ENCODE measurements around the gene RPS16.
"Not testable (repeated sequence)": the region's sequence is repeated elsewhere in the genome, so short reads cannot be mapped to it uniquely, and the experiment has no call there.

Gene RPS16

GRCh38 chr19:39435499-39436349 lies at the start of gene RPS16:
Gene RPS16 (minus strand): TSS chr19:39435949. CDS start chr19:39435895, 54 bp downstream.
- Histone ChIP-seq H3K4me3 (ENCODE audit: low read depth in 1 of 2, low read length in 2 of 2) (peak within 1 kb of the TSS; percentile 97 to 99), H3K9ac (ENCODE audit: low read depth in 1 of 2, low read length in 2 of 2) (peak within 1 kb of the TSS; percentile 94 to 95), H3K36me3 (ENCODE audit: control insufficient read depth in 1 of 2, insufficient read depth in 2 of 2, low read length in 2 of 2) (peaks cover 14 to 24% of the 10 kb centered on the region in 2 donors), H3K4me1 (ENCODE audit: control insufficient read depth in 1 of 2, insufficient read depth in 2 of 2, low read length in 2 of 2) (peaks cover 19 to 35% of the 10 kb centered on the region in 2 donors), H3K27ac (ENCODE audit: low read depth, low read length) (peak within 1 kb of the TSS; percentile 67), H3K9me3 (ENCODE audit: control insufficient read depth in 1 of 2, low read length in 2 of 2) (no peaks in the 10 kb centered on the region), H3K27me3 (ENCODE audit: control insufficient read depth in 1 of 2, insufficient read depth in 2 of 2, low read length in 2 of 2) (no peaks in the 10 kb centered on the region)

DNA sequence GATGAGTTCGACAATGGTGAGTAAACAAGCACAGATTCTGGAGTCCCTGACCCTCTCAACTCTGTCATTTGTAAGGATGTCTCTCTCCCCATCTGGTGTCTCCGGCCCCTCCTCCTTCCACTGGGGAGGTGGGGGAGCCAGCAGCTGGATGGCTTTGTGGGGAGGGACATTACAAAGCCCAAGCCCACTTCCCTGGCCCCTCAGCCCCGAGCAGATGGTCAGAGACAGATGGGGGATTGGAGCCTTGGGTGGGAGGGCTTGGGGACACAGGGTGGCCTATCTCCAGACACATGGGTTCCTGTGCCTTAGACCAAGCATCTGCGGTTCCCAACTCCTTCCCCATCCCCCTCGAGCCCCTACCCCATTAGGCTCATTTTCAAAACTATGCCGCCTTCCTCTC lies 47.4 kb upstream of the RPS16 start:
- peaks cover 11 to 24% of the 10 kb centered on the region in 2 donors for H3K36me3 ChIP-seq (ENCODE audit: control insufficient read depth in 1 of 2, insufficient read depth in 2 of 2, low read length in 2 of 2)
- no peak overlapping the region for H3K27ac ChIP-seq (ENCODE audit: low read depth, low read length)
- no peaks in the 10 kb centered on the region for H3K9me3 ChIP-seq (ENCODE audit: control insufficient read depth in 1 of 2, low read length in 2 of 2)
- H3K9ac ChIP-seq (ENCODE audit: low read depth in 1 of 2, low read length in 2 of 2) = no peak overlapping the region
- no peaks in the 10 kb centered on the region for H3K27me3 ChIP-seq (ENCODE audit: control insufficient read depth in 1 of 2, insufficient read depth in 2 of 2, low read length in 2 of 2)
- peaks cover 10 to 17% of the 10 kb centered on the region in 2 donors for H3K4me1 ChIP-seq (ENCODE audit: control insufficient read depth in 1 of 2, insufficient read depth in 2 of 2, low read length in 2 of 2)
- no peak overlapping the region for H3K4me3 ChIP-seq (ENCODE audit: low read depth in 1 of 2, low read length in 2 of 2)

DNA sequence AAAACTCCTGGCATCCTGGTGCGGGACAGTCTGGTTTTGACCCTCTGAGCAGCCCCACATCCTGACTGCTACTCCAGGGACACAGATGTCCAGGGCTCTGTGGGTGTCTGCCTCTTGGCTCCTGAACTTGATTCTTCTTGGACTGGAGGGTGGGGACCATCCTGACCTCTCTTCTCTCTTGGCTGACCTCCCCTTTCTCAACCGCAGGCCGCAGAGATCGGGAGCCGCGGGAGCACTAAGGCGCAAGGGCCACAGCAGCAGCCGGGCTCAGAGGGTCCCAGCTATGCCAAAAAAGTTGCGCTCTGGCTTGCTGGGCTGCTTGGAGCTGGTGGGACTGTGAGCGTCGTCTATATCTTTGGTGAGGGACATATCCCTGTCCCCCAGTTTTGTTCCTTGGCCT lies 45.9 kb upstream of the RPS16 start:
- Histone ChIP-seq H3K27ac (ENCODE audit: low read depth, low read length) (no peak overlapping the region), H3K36me3 (ENCODE audit: control insufficient read depth in 1 of 2, insufficient read depth in 2 of 2, low read length in 2 of 2) (peaks cover 7 to 14% of the 10 kb centered on the region in 2 donors), H3K9me3 (ENCODE audit: control insufficient read depth in 1 of 2, low read length in 2 of 2) (no peaks in the 10 kb centered on the region), H3K9ac (ENCODE audit: low read depth in 1 of 2, low read length in 2 of 2) (peak overlapping the region; percentile 97 to 98), H3K4me1 (ENCODE audit: control insufficient read depth in 1 of 2, insufficient read depth in 2 of 2, low read length in 2 of 2) (peaks cover 10 to 17% of the 10 kb centered on the region in 2 donors), H3K27me3 (ENCODE audit: control insufficient read depth in 1 of 2, insufficient read depth in 2 of 2, low read length in 2 of 2) (no peaks in the 10 kb centered on the region), H3K4me3 (ENCODE audit: low read depth in 1 of 2, low read length in 2 of 2) (peak overlapping the region; percentile 98)

- Histone ChIP-seq H3K4me3 (ENCODE audit: low read depth in 1 of 2, low read length in 2 of 2) (peak overlapping the region; percentile 98), H3K9ac (ENCODE audit: low read depth in 1 of 2, low read length in 2 of 2) (peak overlapping the region; percentile 97 to 98), H3K27ac (ENCODE audit: low read depth, low read length) (no peak overlapping the region), H3K4me1 (ENCODE audit: control insufficient read depth in 1 of 2, insufficient read depth in 2 of 2, low read length in 2 of 2) (peaks cover 10 to 17% of the 10 kb centered on the region in 2 donors), H3K27me3 (ENCODE audit: control insufficient read depth in 1 of 2, insufficient read depth in 2 of 2, low read length in 2 of 2) (no peaks in the 10 kb centered on the region), H3K9me3 (ENCODE audit: control insufficient read depth in 1 of 2, low read length in 2 of 2) (no peaks in the 10 kb centered on the region), H3K36me3 (ENCODE audit: control insufficient read depth in 1 of 2, insufficient read depth in 2 of 2, low read length in 2 of 2) (peaks cover 11 to 13% of the 10 kb centered on the region in 2 donors)
These were observed 45.4 kb upstream of the RPS16 start for GRCh38 chr19:39481229-39481545.

DNA sequence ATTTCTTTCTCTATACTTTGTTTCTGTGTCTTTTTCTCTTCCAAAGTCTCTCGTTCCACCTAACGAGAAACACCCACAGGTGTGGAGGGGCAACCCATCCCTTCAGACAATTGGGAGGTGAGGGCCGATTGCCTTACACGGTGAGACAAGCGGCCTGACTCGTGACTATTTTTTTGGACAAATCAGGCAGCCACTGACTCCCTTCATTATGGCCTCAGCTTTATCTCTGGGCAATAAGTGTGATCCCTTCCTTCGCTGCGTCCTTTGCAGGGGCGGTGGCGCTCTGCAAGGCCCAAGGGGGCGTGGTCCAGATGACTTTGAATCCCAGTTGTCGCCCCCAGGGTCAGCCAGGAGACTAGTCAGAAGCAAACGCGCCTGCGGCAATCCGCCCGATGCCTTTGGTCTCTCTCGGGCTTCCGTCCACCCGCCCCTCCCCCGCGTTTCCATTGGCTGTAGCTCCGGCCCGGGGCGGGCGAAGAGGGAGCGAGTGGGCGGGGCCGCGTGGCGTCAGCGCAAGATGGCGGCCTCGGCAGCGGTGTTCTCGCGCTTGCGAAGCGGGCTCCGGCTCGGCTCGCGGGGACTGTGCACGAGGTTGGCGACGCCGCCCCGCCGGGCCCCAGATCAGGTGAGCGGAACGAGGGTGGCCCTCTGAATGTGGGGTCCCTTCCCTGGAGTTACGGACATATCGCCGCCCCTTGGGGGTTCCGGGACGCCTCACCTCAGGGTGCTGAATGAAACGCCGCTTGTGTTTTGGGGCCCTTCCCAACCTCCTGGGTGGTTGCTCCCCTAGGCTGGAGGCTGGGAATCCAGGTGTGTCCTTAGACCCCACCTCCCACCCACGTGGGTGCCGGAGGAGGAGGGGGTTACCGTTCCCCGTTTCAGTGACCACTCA lies 44.8 kb upstream of the RPS16 start, which contains the start of gene TIMM50:
Gene TIMM50, plus strand, starts transcription at position 502 of the 892 bp plus-strand sequence. Its CDS starts 16 bp downstream, at position 518.
- H3K4me3 ChIP-seq (ENCODE audit: low read depth in 1 of 2, low read length in 2 of 2) = peak within 1 kb of the TSS; percentile 98
- peak within 1 kb of the TSS; percentile 59 for H3K27ac ChIP-seq (ENCODE audit: low read depth, low read length)
- no peaks in the 10 kb centered on the region for H3K27me3 ChIP-seq (ENCODE audit: control insufficient read depth in 1 of 2, insufficient read depth in 2 of 2, low read length in 2 of 2)
- H3K36me3 ChIP-seq (ENCODE audit: control insufficient read depth in 1 of 2, insufficient read depth in 2 of 2, low read length in 2 of 2) = peaks cover 12 to 13% of the 10 kb centered on the region in 2 donors
- peak within 1 kb of the TSS; percentile 97 to 98 for H3K9ac ChIP-seq (ENCODE audit: low read depth in 1 of 2, low read length in 2 of 2)
- H3K9me3 ChIP-seq (ENCODE audit: control insufficient read depth in 1 of 2, low read length in 2 of 2) = no peaks in the 10 kb centered on the region
- peaks cover 10 to 17% of the 10 kb centered on the region in 2 donors for H3K4me1 ChIP-seq (ENCODE audit: control insufficient read depth in 1 of 2, insufficient read depth in 2 of 2, low read length in 2 of 2)

- peaks cover 13 to 15% of the 10 kb centered on the region in 2 donors for H3K36me3 ChIP-seq (ENCODE audit: control insufficient read depth in 1 of 2, insufficient read depth in 2 of 2, low read length in 2 of 2)
- peak overlapping the region; percentile 98 for H3K4me3 ChIP-seq (ENCODE audit: low read depth in 1 of 2, low read length in 2 of 2)
- H3K9ac ChIP-seq (ENCODE audit: low read depth in 1 of 2, low read length in 2 of 2) = peak overlapping the region; percentile 97 to 98
- H3K9me3 ChIP-seq (ENCODE audit: control insufficient read depth in 1 of 2, low read length in 2 of 2) = no peaks in the 10 kb centered on the region
- no peaks in the 10 kb centered on the region for H3K27me3 ChIP-seq (ENCODE audit: control insufficient read depth in 1 of 2, insufficient read depth in 2 of 2, low read length in 2 of 2)
- H3K27ac ChIP-seq (ENCODE audit: low read depth, low read length) = no peak overlapping the region
- peaks cover 10 to 17% of the 10 kb centered on the region in 2 donors for H3K4me1 ChIP-seq (ENCODE audit: control insufficient read depth in 1 of 2, insufficient read depth in 2 of 2, low read length in 2 of 2)
These were observed 44.2 kb upstream of the RPS16 start for GRCh38 chr19:39479916-39480315.

- H3K4me1 ChIP-seq (ENCODE audit: control insufficient read depth in 1 of 2, insufficient read depth in 2 of 2, low read length in 2 of 2) = peaks cover 10 to 17% of the 10 kb centered on the region in 2 donors
- not testable (repeated sequence) for H3K9me3 ChIP-seq (ENCODE audit: control insufficient read depth in 1 of 2, low read length in 2 of 2); H3K9ac ChIP-seq (ENCODE audit: low read depth in 1 of 2, low read length in 2 of 2); H3K4me3 ChIP-seq (ENCODE audit: low read depth in 1 of 2, low read length in 2 of 2); H3K27ac ChIP-seq (ENCODE audit: low read depth, low read length); H3K27me3 ChIP-seq (ENCODE audit: control insufficient read depth in 1 of 2, insufficient read depth in 2 of 2, low read length in 2 of 2)
- H3K36me3 ChIP-seq (ENCODE audit: control insufficient read depth in 1 of 2, insufficient read depth in 2 of 2, low read length in 2 of 2) = peaks cover 18 to 21% of the 10 kb centered on the region in 2 donors
These were observed 43.6 kb upstream of the RPS16 start for GRCh38 chr19:39479319-39479801.

DNA sequence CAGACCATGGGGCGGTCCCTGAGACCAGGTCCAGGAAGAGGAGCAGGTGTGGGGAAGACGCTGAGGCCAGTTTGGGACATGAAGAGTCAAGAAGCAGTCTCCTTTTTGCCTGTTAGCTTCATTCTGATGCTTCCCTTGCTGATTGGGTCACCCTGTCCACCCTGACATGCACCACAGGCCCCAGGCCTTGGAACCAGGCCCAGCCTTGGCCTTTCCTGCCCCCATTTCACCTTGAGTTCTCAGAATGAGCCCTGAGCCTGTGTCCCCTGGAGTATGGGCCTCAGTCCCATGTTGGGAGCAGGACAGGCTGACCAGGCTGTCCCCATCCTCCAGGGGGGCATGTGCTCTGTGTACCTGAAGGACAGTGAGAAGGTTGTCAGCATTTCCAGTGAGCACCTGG lies 40.0 kb upstream of the RPS16 start:
- peaks cover 0 to 5% of the 10 kb centered on the region in 2 donors for H3K4me1 ChIP-seq (ENCODE audit: control insufficient read depth in 1 of 2, insufficient read depth in 2 of 2, low read length in 2 of 2)
- no peaks in the 10 kb centered on the region for H3K27me3 ChIP-seq (ENCODE audit: control insufficient read depth in 1 of 2, insufficient read depth in 2 of 2, low read length in 2 of 2)
- H3K36me3 ChIP-seq (ENCODE audit: control insufficient read depth in 1 of 2, insufficient read depth in 2 of 2, low read length in 2 of 2) = peaks cover 39 to 56% of the 10 kb centered on the region in 2 donors
- no peak overlapping the region for H3K4me3 ChIP-seq (ENCODE audit: low read depth in 1 of 2, low read length in 2 of 2)
- no peak overlapping the region for H3K27ac ChIP-seq (ENCODE audit: low read depth, low read length)
- H3K9me3 ChIP-seq (ENCODE audit: control insufficient read depth in 1 of 2, low read length in 2 of 2) = no peaks in the 10 kb centered on the region
- no peak overlapping the region for H3K9ac ChIP-seq (ENCODE audit: low read depth in 1 of 2, low read length in 2 of 2)

DNA sequence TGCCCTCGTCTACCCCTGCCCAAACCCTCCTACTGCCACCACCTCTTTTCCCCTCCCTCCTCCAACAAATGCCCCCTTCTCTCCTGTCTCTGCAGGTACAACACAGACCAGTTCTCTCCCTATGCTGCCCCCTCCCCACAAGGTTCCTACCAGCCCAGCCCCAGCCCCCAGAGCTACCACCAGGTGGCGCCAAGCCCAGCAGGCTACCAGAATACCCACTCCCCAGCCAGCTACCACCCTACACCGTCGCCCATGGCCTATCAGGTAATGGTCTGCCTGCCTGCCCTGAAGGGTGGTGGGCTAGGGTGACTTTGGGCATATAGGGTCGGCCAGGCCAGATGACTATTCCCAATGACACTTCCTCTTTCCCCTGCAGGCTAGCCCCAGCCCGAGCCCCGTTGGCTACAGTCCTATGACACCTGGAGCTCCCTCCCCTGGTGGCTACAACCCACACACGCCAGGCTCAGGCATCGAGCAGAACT lies 38.4 kb upstream of the RPS16 start:
- H3K9ac ChIP-seq (ENCODE audit: low read depth in 1 of 2, low read length in 2 of 2) = no peak overlapping the region
- no peaks in the 10 kb centered on the region for H3K4me1 ChIP-seq (ENCODE audit: control insufficient read depth in 1 of 2, insufficient read depth in 2 of 2, low read length in 2 of 2)
- H3K36me3 ChIP-seq (ENCODE audit: control insufficient read depth in 1 of 2, insufficient read depth in 2 of 2, low read length in 2 of 2) = peaks cover 55 to 71% of the 10 kb centered on the region in 2 donors
- H3K9me3 ChIP-seq (ENCODE audit: control insufficient read depth in 1 of 2, low read length in 2 of 2) = no peaks in the 10 kb centered on the region
- H3K27ac ChIP-seq (ENCODE audit: low read depth, low read length) = no peak overlapping the region
- no peaks in the 10 kb centered on the region for H3K27me3 ChIP-seq (ENCODE audit: control insufficient read depth in 1 of 2, insufficient read depth in 2 of 2, low read length in 2 of 2)
- H3K4me3 ChIP-seq (ENCODE audit: low read depth in 1 of 2, low read length in 2 of 2) = no peak overlapping the region

Measured in duodenal mucosa (tissue), 2 donors.